Amniotic epithelial cell (primary cell): Measurements from ENCODE around the gene HERPUD1.

Source experiments
- DNase-seq: peaks from one replicate; pipeline ENCODE4 v3.0.0-alpha.2; 2010; ENCODE audit warnings: low read depth

HERPUD1 gene

GRCh38 chr16:56936491-56936890 is 4.5 kb downstream of the HERPUD1 start:
- no peak for DNase-seq

- DNase-seq, result no peak
Measured at GRCh38 chr16:56936950-56937349, 5.0 kb downstream of the HERPUD1 start.

- no peak for DNase-seq
Measured at GRCh38 chr16:56938664-56939513, 6.9 kb downstream of the HERPUD1 start.

- DNase-seq, result no peak
Measured at GRCh38 chr16:56939801-56940200, 7.9 kb downstream of the HERPUD1 start.

- DNase-seq, result no peak
Measured at GRCh38 chr16:56941092-56941491, 9.2 kb downstream of the HERPUD1 start.

- no peak for DNase-seq
Measured at GRCh38 chr16:56941856-56942331, 10.0 kb downstream of the HERPUD1 start.

GRCh38 chr16:56943761-56944375 is 11.9 kb downstream of the HERPUD1 start:
- DNase-seq, result no peak

GRCh38 chr16:56944954-56945839 is 13.3 kb downstream of the HERPUD1 start:
- no peak for DNase-seq

GRCh38 chr16:56945847-56946527 is 14.0 kb downstream of the HERPUD1 start:
- DNase-seq, result no peak

GRCh38 chr16:56946767-56947603 is 15.0 kb downstream of the HERPUD1 start:
- DNase-seq, result no peak

- DNase-seq, result no peak
Measured at GRCh38 chr16:56947604-56947995, 15.7 kb downstream of the HERPUD1 start.

GRCh38 chr16:56948234-56948633 is 16.3 kb downstream of the HERPUD1 start:
- DNase-seq, result no peak

GRCh38 chr16:56950051-56950450 is 18.1 kb downstream of the HERPUD1 start:
- no peak for DNase-seq

GRCh38 chr16:56950455-56950854 is 18.5 kb downstream of the HERPUD1 start:
- DNase-seq, result no peak

- DNase-seq, result peak; percentile 42
Measured at GRCh38 chr16:56950881-56951771, 19.2 kb downstream of the HERPUD1 start.

GRCh38 chr16:56953006-56953405 is 21.1 kb downstream of the HERPUD1 start:
- no peak for DNase-seq

- no peak for DNase-seq
Measured at GRCh38 chr16:56956076-56956475, 24.1 kb downstream of the HERPUD1 start.

GRCh38 chr16:56956756-56957155 is 24.8 kb downstream of the HERPUD1 start:
- no peak for DNase-seq

- DNase-seq, result peak; percentile 54
Measured at GRCh38 chr16:56960681-56961281, 28.8 kb downstream of the HERPUD1 start.
